ENCODE results near the gene DNASE1L3. TPM values are rescaled to one million over a fixed set of nuclear protein-coding genes. Genes with fewer than 3 reads are reported as not detected.

Gene DNASE1L3
- total RNA-seq, 1 experiment from 2014 or later: not detected

GRCh38 chr3:58161435-58162398 lies 49.1 kb downstream of the DNASE1L3 start:
- peak; percentile 92 for DNase-seq (ENCODE audit: low read depth)

- no peak for DNase-seq (ENCODE audit: low read depth)
Observed at GRCh38 chr3:58160399-58160798, 50.4 kb downstream of the DNASE1L3 start.

- no peak for DNase-seq (ENCODE audit: low read depth)
Observed at GRCh38 chr3:58158442-58159153, 52.2 kb downstream of the DNASE1L3 start.

GRCh38 chr3:58157700-58158099 lies 53.1 kb downstream of the DNASE1L3 start:
- no peak for DNase-seq (ENCODE audit: low read depth)

- DNase-seq (ENCODE audit: low read depth): no peak
Observed at GRCh38 chr3:58155838-58156237, 54.9 kb downstream of the DNASE1L3 start.

- no peak for DNase-seq (ENCODE audit: low read depth)
Observed at GRCh38 chr3:58154626-58155449, 55.9 kb downstream of the DNASE1L3 start.

GRCh38 chr3:58153371-58153770 lies 57.4 kb downstream of the DNASE1L3 start:
- no peak for DNase-seq (ENCODE audit: low read depth)

- DNase-seq (ENCODE audit: low read depth): no peak
Observed at GRCh38 chr3:58152225-58153015, 58.4 kb downstream of the DNASE1L3 start.

- DNase-seq (ENCODE audit: low read depth): no peak
Observed at GRCh38 chr3:58151637-58152036, 59.1 kb downstream of the DNASE1L3 start.

- no peak for DNase-seq (ENCODE audit: low read depth)
Observed at GRCh38 chr3:58150810-58151199, 60.0 kb downstream of the DNASE1L3 start.

- DNase-seq (ENCODE audit: low read depth): no peak
Observed at GRCh38 chr3:58150130-58150809, 60.5 kb downstream of the DNASE1L3 start.

GRCh38 chr3:58148049-58148448 lies 62.7 kb downstream of the DNASE1L3 start:
- DNase-seq (ENCODE audit: low read depth): no peak

- no peak for DNase-seq (ENCODE audit: low read depth)
Observed at GRCh38 chr3:58144478-58145325, 66.1 kb downstream of the DNASE1L3 start.

- no peak for DNase-seq (ENCODE audit: low read depth)
Observed at GRCh38 chr3:58143417-58144055, 67.2 kb downstream of the DNASE1L3 start.

Other genes starting within 250 kb of the DNASE1L3 start
- 46.1 and 47.5 TPM in 2 replicates for gene FLNB, start 202.6 kb downstream of the DNASE1L3 start, total RNA-seq (2014; rRNA removed)
- gene ABHD6, start 26.8 kb upstream of the DNASE1L3 start, total RNA-seq (2014; rRNA removed): 10.2 and 11.0 TPM in 2 replicates
- 11.4 and 13.2 TPM in 2 replicates for gene RPP14, start 95.3 kb upstream of the DNASE1L3 start, total RNA-seq (2014; rRNA removed)
- gene HTD2, start 95.5 kb upstream of the DNASE1L3 start, total RNA-seq (2014; rRNA removed): 9.2 and 14.3 TPM in 2 replicates
- gene PXK, start 121.9 kb upstream of the DNASE1L3 start, total RNA-seq (2014; rRNA removed): 45.9 and 50.3 TPM in 2 replicates
- 111 and 150 TPM in 2 replicates for gene PDHB, start 222.9 kb upstream of the DNASE1L3 start, total RNA-seq (2014; rRNA removed)

Measured in LHCN-M2 (cell line).